Measurements from ENCODE around the gene CRTAC1.

CRTAC1 gene

GRCh38 chr10:98029149-98030092, 1.0 kb downstream of the CRTAC1 start:
- DNase-seq (ENCODE audit: low read depth) = no peak

- DNase-seq (ENCODE audit: low read depth) = peak; percentile 20
Measured at GRCh38 chr10:98028168-98028770, 2.2 kb downstream of the CRTAC1 start.

- no peak for DNase-seq (ENCODE audit: low read depth)
Measured at GRCh38 chr10:98023024-98023423, 7.4 kb downstream of the CRTAC1 start.

GRCh38 chr10:98020784-98021183, 9.6 kb downstream of the CRTAC1 start:
- DNase-seq (ENCODE audit: low read depth) = no peak

- DNase-seq (ENCODE audit: low read depth) = no peak
Measured at GRCh38 chr10:98020254-98020653, 10.2 kb downstream of the CRTAC1 start.

GRCh38 chr10:98019784-98020183, 10.6 kb downstream of the CRTAC1 start:
- no peak for DNase-seq (ENCODE audit: low read depth)

- DNase-seq (ENCODE audit: low read depth) = no peak
Measured at GRCh38 chr10:98016772-98017475, 13.5 kb downstream of the CRTAC1 start.

GRCh38 chr10:98013776-98014175, 16.6 kb downstream of the CRTAC1 start:
- no peak for DNase-seq (ENCODE audit: low read depth)

- no peak for DNase-seq (ENCODE audit: low read depth)
Measured at GRCh38 chr10:98013122-98013521, 17.3 kb downstream of the CRTAC1 start.

GRCh38 chr10:98012644-98013043, 17.8 kb downstream of the CRTAC1 start:
- no peak for DNase-seq (ENCODE audit: low read depth)

GRCh38 chr10:98010939-98011685, 19.3 kb downstream of the CRTAC1 start:
- DNase-seq (ENCODE audit: low read depth) = no peak

GRCh38 chr10:98006266-98006665, 24.2 kb downstream of the CRTAC1 start:
- DNase-seq (ENCODE audit: low read depth) = no peak

- DNase-seq (ENCODE audit: low read depth) = no peak
Measured at GRCh38 chr10:98001736-98002135, 28.7 kb downstream of the CRTAC1 start.

GRCh38 chr10:98000346-98000745, 30.1 kb downstream of the CRTAC1 start:
- DNase-seq (ENCODE audit: low read depth) = no peak

GRCh38 chr10:97999923-98000248, 30.5 kb downstream of the CRTAC1 start:
- DNase-seq (ENCODE audit: low read depth) = no peak

- DNase-seq (ENCODE audit: low read depth) = no peak
Measured at GRCh38 chr10:97999066-97999922, 31.1 kb downstream of the CRTAC1 start.

GRCh38 chr10:97991871-97992270, 38.5 kb downstream of the CRTAC1 start:
- DNase-seq (ENCODE audit: low read depth) = no peak

- no peak for DNase-seq (ENCODE audit: low read depth)
Measured at GRCh38 chr10:97981816-97982215, 48.6 kb downstream of the CRTAC1 start.

GRCh38 chr10:97977673-97978072, 52.7 kb downstream of the CRTAC1 start:
- DNase-seq (ENCODE audit: low read depth) = no peak

- no peak for DNase-seq (ENCODE audit: low read depth)
Measured at GRCh38 chr10:97975598-97975997, 54.8 kb downstream of the CRTAC1 start.
